ENCODE results near the gene PRRG1. TPM values are rescaled to one million over a fixed set of nuclear protein-coding genes. Genes with fewer than 3 reads are reported as not detected.

Gene PRRG1
- total RNA-seq, 2 experiments from 2014 or later = not detected

DNA sequence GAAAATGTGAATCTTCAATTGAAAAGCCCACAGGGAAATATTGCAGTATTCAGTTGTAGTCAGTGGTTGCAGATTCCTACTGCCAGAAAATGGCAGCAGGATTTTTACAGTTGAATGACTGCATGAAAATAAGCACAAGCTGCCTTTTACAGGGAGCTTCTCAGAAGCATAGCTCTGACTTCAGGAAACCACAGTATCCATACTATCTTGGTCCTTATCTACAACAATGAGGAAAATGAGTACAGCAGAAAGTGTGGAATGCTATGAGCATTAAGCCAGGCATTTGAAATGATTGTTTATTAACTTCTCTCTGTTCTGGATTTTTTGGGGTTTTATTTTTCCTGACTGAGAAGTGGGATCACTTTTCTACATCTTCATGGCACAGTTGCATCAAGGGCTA, 34.6 kb upstream of the PRRG1 start:
- DNase-seq (no peak), ATAC-seq (ENCODE audit: poor library complexity) (no peak)
- Histone ChIP-seq H3K27ac (ENCODE audit: low read depth in 1 of 2, low read length in 2 of 2) (no peak overlapping the region), H3K27me3 (ENCODE audit: control insufficient read depth in 1 of 2, insufficient read depth in 2 of 2, low read length in 2 of 2) (peaks cover 0 to 1% of the 10 kb centered on the region in 2 experiments), H3K9me3 (ENCODE audit: control insufficient read depth in 1 of 2, insufficient read depth in 1 of 2, low read length in 2 of 2) (no peaks in the 10 kb centered on the region), H3K4me1 (ENCODE audit: insufficient read depth, low read length) (no peaks in the 10 kb centered on the region), H3K4me3 (ENCODE audit: low read length) (no peak overlapping the region), H3K36me3 (ENCODE audit: insufficient read depth, low read length) (no peaks in the 10 kb centered on the region)
- H3K36me3 Mint-ChIP-seq (ENCODE audit: low read depth) = no peaks in the 10 kb centered on the region
- H3K27ac Mint-ChIP-seq = no peak overlapping the region
- intact Hi-C loops (cut with DNase I, micrococcal nuclease) = no loop called here
- H3K27me3 Mint-ChIP-seq = no peaks in the 10 kb centered on the region
- H3K9me3 Mint-ChIP-seq = no peaks in the 10 kb centered on the region
- POLR2A ChIA-PET = no interaction called here
- no peak for TF ChIP-seq CTCF (IDR thresholded peaks at IDR 0.05)
- H3K4me1 Mint-ChIP-seq (ENCODE audit: low read depth) = no peaks in the 10 kb centered on the region
- no peak overlapping the region for H3K4me3 Mint-ChIP-seq
- CTCF ChIA-PET = no interaction called here

- no peak overlapping the region for H3K4me3 ChIP-seq (ENCODE audit: low read length)
- Mint-ChIP-seq H3K4me3 (no peak overlapping the region), H3K9me3 (no peaks in the 10 kb centered on the region), H3K36me3 (ENCODE audit: low read depth) (no peaks in the 10 kb centered on the region), H3K27me3 (no peaks in the 10 kb centered on the region), H3K4me1 (ENCODE audit: low read depth) (no peaks in the 10 kb centered on the region), H3K27ac (no peak overlapping the region)
- intact Hi-C loops (cut with DNase I, micrococcal nuclease) = no loop called here
- TF ChIP-seq CTCF (IDR thresholded peaks at IDR 0.05) = no peak
- no peaks in the 10 kb centered on the region for H3K4me1 ChIP-seq (ENCODE audit: insufficient read depth, low read length)
- peaks cover 0 to 6% of the 10 kb centered on the region in 2 experiments for H3K27me3 ChIP-seq (ENCODE audit: control insufficient read depth in 1 of 2, insufficient read depth in 2 of 2, low read length in 2 of 2)
- no peak overlapping the region for H3K27ac ChIP-seq (ENCODE audit: low read depth in 1 of 2, low read length in 2 of 2)
- no peaks in the 10 kb centered on the region for H3K36me3 ChIP-seq (ENCODE audit: insufficient read depth, low read length)
- POLR2A ChIA-PET = no interaction called here
- DNase-seq (no peak), ATAC-seq (ENCODE audit: poor library complexity) (no peak)
- H3K9me3 ChIP-seq (ENCODE audit: control insufficient read depth in 1 of 2, insufficient read depth in 1 of 2, low read length in 2 of 2) = no peaks in the 10 kb centered on the region
- CTCF ChIA-PET = no interaction called here
These were observed 33.5 kb upstream of the PRRG1 start for GRCh38 chrX:37315511-37316248.

DNA sequence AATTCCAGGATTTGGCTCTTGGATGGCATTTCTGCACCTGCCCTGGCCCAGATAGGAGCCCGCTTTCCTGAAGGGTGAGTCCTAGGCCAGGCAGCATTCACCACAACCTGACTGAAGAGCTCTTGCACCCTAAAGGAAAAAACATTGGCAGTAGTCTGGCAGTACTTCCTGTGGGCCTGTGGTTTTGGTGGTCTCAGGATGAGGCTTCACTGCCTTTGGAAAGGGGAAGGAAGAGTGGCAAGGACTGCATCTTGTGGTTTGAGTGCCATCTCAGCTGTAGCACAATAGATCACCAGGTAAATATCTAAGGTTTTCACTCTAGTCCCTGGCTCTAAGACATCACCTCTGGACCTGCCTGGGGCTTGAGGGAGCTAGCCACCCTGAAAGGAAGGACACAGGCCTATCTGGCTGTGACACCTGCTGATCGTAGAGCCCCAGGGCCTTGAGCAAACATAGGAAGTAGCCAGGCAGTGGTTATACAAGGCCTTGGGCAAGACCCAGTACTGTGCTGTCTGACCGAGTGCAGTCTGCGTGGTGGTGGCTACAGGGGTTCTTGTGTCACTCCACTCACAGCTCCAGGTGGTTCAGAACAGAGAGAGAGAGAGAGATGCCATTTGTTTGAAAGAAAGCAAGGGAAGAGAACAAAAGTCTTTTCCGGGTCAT, 28.5 kb upstream of the PRRG1 start:
- peaks cover 0 to 6% of the 10 kb centered on the region in 2 experiments for H3K27me3 ChIP-seq (ENCODE audit: control insufficient read depth in 1 of 2, insufficient read depth in 2 of 2, low read length in 2 of 2)
- H3K4me3 ChIP-seq (ENCODE audit: low read length) = no peak overlapping the region
- no peak for DNase-seq
- ATAC-seq (ENCODE audit: poor library complexity) = no peak
- Mint-ChIP-seq H3K27ac (no peak overlapping the region), H3K9me3 (no peaks in the 10 kb centered on the region), H3K4me1 (ENCODE audit: low read depth) (no peaks in the 10 kb centered on the region), H3K27me3 (no peaks in the 10 kb centered on the region), H3K4me3 (no peak overlapping the region), H3K36me3 (ENCODE audit: low read depth) (no peaks in the 10 kb centered on the region)
- no peak for TF ChIP-seq CTCF (IDR thresholded peaks at IDR 0.05)
- ChIA-PET CTCF (no interaction called here), POLR2A (no interaction called here)
- no peaks in the 10 kb centered on the region for H3K36me3 ChIP-seq (ENCODE audit: insufficient read depth, low read length)
- intact Hi-C loops (cut with DNase I, micrococcal nuclease) = no loop called here
- H3K9me3 ChIP-seq (ENCODE audit: control insufficient read depth in 1 of 2, insufficient read depth in 1 of 2, low read length in 2 of 2) = no peaks in the 10 kb centered on the region
- H3K27ac ChIP-seq (ENCODE audit: low read depth in 1 of 2, low read length in 2 of 2) = no peak overlapping the region
- H3K4me1 ChIP-seq (ENCODE audit: insufficient read depth, low read length) = no peaks in the 10 kb centered on the region
